ENCODE data around the gene FOSL1. TPM values are rescaled to one million over a fixed set of nuclear protein-coding genes. Genes with fewer than 3 reads are reported as not detected.

FOSL1 gene
- total RNA-seq, result 33.4 and 37.7 TPM in 2 replicates

GRCh38 chr11:65900125-65900898, at the start of gene FOSL1:
FOSL1 (minus strand) TSS chr11:65900388; CDS start chr11:65900339, 49 bp downstream.

GRCh38 chr11:65945430-65945911, 45.3 kb upstream of the FOSL1 start, which contains the start of gene TSGA10IP:
TSGA10IP (plus strand) TSS chr11:65945480; CDS start chr11:65945676, 196 bp downstream.

GRCh38 chr11:65919141-65919572, 19.0 kb upstream of the FOSL1 start, which contains the start of gene DRAP1:
DRAP1 (plus strand) TSS chr11:65919426; CDS start chr11:65919502, 76 bp downstream.

GRCh38 chr11:65918211-65919140, 18.3 kb upstream of the FOSL1 start, which contains the start of gene C11orf68:
C11orf68 (minus strand) TSS chr11:65919062; CDS start chr11:65919031, 31 bp downstream.

GRCh38 chr11:65890324-65891218, 9.6 kb downstream of the FOSL1 start, which contains the start of gene CCDC85B:
CCDC85B (plus strand) TSS chr11:65890673; CDS start chr11:65890784, 111 bp downstream.

GRCh38 chr11:65888163-65888814, 11.9 kb downstream of the FOSL1 start, which contains the start of gene FIBP:
FIBP (minus strand) TSS chr11:65888471; CDS start chr11:65888418, 53 bp downstream.

GRCh38 chr11:65879617-65880016, 20.6 kb downstream of the FOSL1 start, which contains the start of gene CTSW:
CTSW (plus strand) TSS chr11:65879837; CDS start chr11:65879855, 18 bp downstream.

GRCh38 chr11:65872586-65873317, 27.4 kb downstream of the FOSL1 start, which contains the start of gene EFEMP2:
EFEMP2 (minus strand) TSS chr11:65872800; CDS start chr11:65872354, 446 bp downstream.

GRCh38 chr11:65860278-65861164, 39.7 kb downstream of the FOSL1 start, which contains the start of gene MUS81:
MUS81 (plus strand) TSS chr11:65860433; CDS start chr11:65860754, 321 bp downstream.

GRCh38 chr11:65857853-65858680, 42.1 kb downstream of the FOSL1 start, which contains the start of gene CFL1:
CFL1 (minus strand) TSS chr11:65858180; CDS start chr11:65858099, 81 bp downstream.

Other genes with a start within 250 kb of the FOSL1 start
- 50.2 and 56.4 TPM in 2 replicates for gene RELA, start 237.5 kb downstream of the FOSL1 start, total RNA-seq
- gene KAT5, start 188.1 kb downstream of the FOSL1 start, total RNA-seq, result 23.8 and 33.6 TPM in 2 replicates
- gene RNASEH2C, start 179.6 kb downstream of the FOSL1 start, total RNA-seq, result 55.7 and 59.4 TPM in 2 replicates
- 11.2 and 14.4 TPM in 2 replicates for gene AP5B1, start 119.4 kb downstream of the FOSL1 start, total RNA-seq
- not detected in 2 replicates for gene OVOL1, start 113.3 kb downstream of the FOSL1 start, total RNA-seq
- 0.32 and 1.3 TPM in 2 replicates for gene SNX32, start 66.4 kb downstream of the FOSL1 start, total RNA-seq
- 1,265 and 1,321 TPM in 2 replicates for gene CFL1, start 42.2 kb downstream of the FOSL1 start, total RNA-seq
- 32.7 and 38.1 TPM in 2 replicates for gene MUS81, start 40.0 kb downstream of the FOSL1 start, total RNA-seq
- 199 and 280 TPM in 2 replicates for gene EFEMP2, start 27.6 kb downstream of the FOSL1 start, total RNA-seq
- gene CTSW, start 20.6 kb downstream of the FOSL1 start, total RNA-seq, result not detected in 2 replicates
- 101 and 125 TPM in 2 replicates for gene FIBP, start 11.9 kb downstream of the FOSL1 start, total RNA-seq
- gene CCDC85B, start 9.7 kb downstream of the FOSL1 start, total RNA-seq, result 75.8 and 91.2 TPM in 2 replicates
- 12.3 and 14.6 TPM in 2 replicates for gene C11orf68, start 18.7 kb upstream of the FOSL1 start, total RNA-seq
- 122 and 141 TPM in 2 replicates for gene DRAP1, start 19.0 kb upstream of the FOSL1 start, total RNA-seq
- not detected in 2 replicates for gene TSGA10IP, start 45.1 kb upstream of the FOSL1 start, total RNA-seq
- gene SART1, start 61.3 kb upstream of the FOSL1 start, total RNA-seq, result 23.3 and 25.5 TPM in 2 replicates
- gene EIF1AD, start 101.8 kb upstream of the FOSL1 start, total RNA-seq, result 24.9 and 36.8 TPM in 2 replicates
- 48.0 and 54.7 TPM in 2 replicates for gene BANF1, start 102.1 kb upstream of the FOSL1 start, total RNA-seq
- gene CST6, start 111.6 kb upstream of the FOSL1 start, total RNA-seq, result 0.32 TPM in 1 of 2 replicates, not detected in the other
- gene CATSPER1, start 126.1 kb upstream of the FOSL1 start, total RNA-seq, result not detected in 2 replicates
- not detected in 2 replicates for gene GAL3ST3, start 148.8 kb upstream of the FOSL1 start, total RNA-seq
- gene SF3B2, start 152.0 kb upstream of the FOSL1 start, total RNA-seq, result 103 and 107 TPM in 2 replicates
- gene PACS1, start 169.9 kb upstream of the FOSL1 start, total RNA-seq, result 40.3 and 48.8 TPM in 2 replicates